ENCODE data around the gene C4orf50.
"Not testable (repeated sequence)": the region's sequence is repeated elsewhere in the genome, so short reads cannot be mapped to it uniquely, and the experiment has no call there.

Gene C4orf50

GRCh38 chr4:5952975-5953951 lies 65.0 kb downstream of the C4orf50 start:
- DNase-seq (ENCODE audit: low read depth in 3 of 3, low spot score in 1 of 3), result no peak

- DNase-seq (ENCODE audit: low read depth in 3 of 3, low spot score in 1 of 3), result no peak
Measured at GRCh38 chr4:5952286-5952974, 65.8 kb downstream of the C4orf50 start.

GRCh38 chr4:5946653-5947052 lies 71.6 kb downstream of the C4orf50 start:
- not testable (repeated sequence) for DNase-seq (ENCODE audit: low read depth in 3 of 3, low spot score in 1 of 3)

GRCh38 chr4:5945936-5946335 lies 72.3 kb downstream of the C4orf50 start:
- DNase-seq (ENCODE audit: low read depth in 3 of 3, low spot score in 1 of 3), result no peak

- DNase-seq (ENCODE audit: low read depth in 3 of 3, low spot score in 1 of 3), result no peak
Measured at GRCh38 chr4:5945171-5945570, 73.1 kb downstream of the C4orf50 start.

- DNase-seq (ENCODE audit: low read depth in 3 of 3, low spot score in 1 of 3), result no peak
Measured at GRCh38 chr4:5943561-5943960, 74.7 kb downstream of the C4orf50 start.

GRCh38 chr4:5942947-5943346 lies 75.3 kb downstream of the C4orf50 start:
- DNase-seq (ENCODE audit: low read depth in 3 of 3, low spot score in 1 of 3), result no peak

- DNase-seq (ENCODE audit: low read depth in 3 of 3, low spot score in 1 of 3), result no peak
Measured at GRCh38 chr4:5941601-5942000, 76.6 kb downstream of the C4orf50 start.

- no peak for DNase-seq (ENCODE audit: low read depth in 3 of 3, low spot score in 1 of 3)
Measured at GRCh38 chr4:5940470-5941203, 77.6 kb downstream of the C4orf50 start.

GRCh38 chr4:5933996-5934831 lies 84.0 kb downstream of the C4orf50 start:
- DNase-seq (ENCODE audit: low read depth in 3 of 3, low spot score in 1 of 3), result no peak

- DNase-seq (ENCODE audit: low read depth in 3 of 3, low spot score in 1 of 3), result no peak
Measured at GRCh38 chr4:5933116-5933515, 85.1 kb downstream of the C4orf50 start.

GRCh38 chr4:5932035-5932568 lies 86.1 kb downstream of the C4orf50 start:
- no peak for DNase-seq (ENCODE audit: low read depth in 3 of 3, low spot score in 1 of 3)

- no peak for DNase-seq (ENCODE audit: low read depth in 3 of 3, low spot score in 1 of 3)
Measured at GRCh38 chr4:5931526-5931925, 86.7 kb downstream of the C4orf50 start.

- no peak for DNase-seq (ENCODE audit: low read depth in 3 of 3, low spot score in 1 of 3)
Measured at GRCh38 chr4:5930876-5931275, 87.4 kb downstream of the C4orf50 start.

GRCh38 chr4:5930456-5930855 lies 87.8 kb downstream of the C4orf50 start:
- DNase-seq (ENCODE audit: low read depth in 3 of 3, low spot score in 1 of 3), result no peak

GRCh38 chr4:5928844-5929420 lies 89.3 kb downstream of the C4orf50 start:
- no peak for DNase-seq (ENCODE audit: low read depth in 3 of 3, low spot score in 1 of 3)

GRCh38 chr4:5928274-5928673 lies 90.0 kb downstream of the C4orf50 start:
- DNase-seq (ENCODE audit: low read depth in 3 of 3, low spot score in 1 of 3), result no peak

- no peak for DNase-seq (ENCODE audit: low read depth in 3 of 3, low spot score in 1 of 3)
Measured at GRCh38 chr4:5927747-5928146, 90.5 kb downstream of the C4orf50 start.

GRCh38 chr4:5927116-5927515 lies 91.1 kb downstream of the C4orf50 start:
- DNase-seq (ENCODE audit: low read depth in 3 of 3, low spot score in 1 of 3), result no peak

- no peak for DNase-seq (ENCODE audit: low read depth in 3 of 3, low spot score in 1 of 3)
Measured at GRCh38 chr4:5926598-5926997, 91.6 kb downstream of the C4orf50 start.

Data from stimulated activated CD4-positive, alpha-beta T cell treated with anti-CD3 and anti-CD28 coated beads, TNF-alpha, amount 100 ng/mL, for 1 hour (primary cell).